H9 (cell line): ENCODE data around the gene PYDC1. TPM values are rescaled to one million over a fixed set of nuclear protein-coding genes. Genes with fewer than 3 reads are reported as not detected.

Experiments used
- DNase-seq: peaks from one replicate; pipeline ENCODE4 v3.0.0-alpha.2; 2017
- H2AFZ ChIP-seq: one replicate; pipeline ENCODE4 v1.6.1; 2013; ENCODE audit warnings: mild to moderate bottlenecking, low read length, control low read depth, moderate library complexity
- H2AK5ac ChIP-seq: 2 replicates; pipeline ENCODE4 v1.6.1; 2013; ENCODE audit warnings: low read length, control low read depth, mixed read lengths; ENCODE audit not compliant: insufficient read length
- H2BK120ac ChIP-seq: one replicate; pipeline ENCODE4 v1.6.1; 2013; ENCODE audit warnings: low read depth, mild to moderate bottlenecking, low read length, control low read depth, inconsistent platforms; ENCODE audit not compliant: poor library complexity, severe bottlenecking
- H2BK12ac ChIP-seq: 2 replicates; pipeline ENCODE4 v1.6.1; 2013; ENCODE audit warnings: low read length, control low read depth, mixed read lengths, low read depth; ENCODE audit not compliant: insufficient read length
- H2BK15ac ChIP-seq: 2 replicates; pipeline ENCODE4 v1.6.1; 2013; ENCODE audit warnings: low read depth, low read length, control low read depth
- H2BK20ac ChIP-seq: one replicate; pipeline ENCODE4 v1.6.1; 2013; ENCODE audit warnings: low read depth, mild to moderate bottlenecking, low read length, control low read depth, inconsistent platforms; ENCODE audit not compliant: poor library complexity, severe bottlenecking
- H2BK5ac ChIP-seq: 2 replicates; pipeline ENCODE4 v1.6.1; 2013; ENCODE audit warnings: low read length, control low read depth, mixed read lengths; ENCODE audit not compliant: insufficient read length
- H3K14ac ChIP-seq: 2 replicates; pipeline ENCODE4 v1.6.1; 2013; ENCODE audit warnings: low read length, control low read depth; ENCODE audit not compliant: insufficient read depth
- H3K18ac ChIP-seq: 2 replicates; pipeline ENCODE4 v1.6.1; 2013; ENCODE audit warnings: low read depth, mild to moderate bottlenecking, mixed read lengths, low read length, control low read depth; ENCODE audit not compliant: insufficient read length
- H3K23ac ChIP-seq: 2 replicates; pipeline ENCODE4 v1.6.1; 2013; ENCODE audit warnings: low read length, control low read depth, mixed read lengths, low read depth; ENCODE audit not compliant: insufficient read length
- H3K23me2 ChIP-seq: 2 replicates; pipeline ENCODE4 v1.6.1; 2013; ENCODE audit warnings: low read depth, mild to moderate bottlenecking, mixed read lengths, low read length, control low read depth; ENCODE audit not compliant: insufficient read length, poor library complexity, severe bottlenecking
- H3K27ac ChIP-seq: 2 replicates; pipeline ENCODE4 v1.5.1; 2013; ENCODE audit warnings: low read length, control low read depth, mixed read lengths, low read depth; ENCODE audit not compliant: insufficient read length
- H3K27me3 ChIP-seq: 2 replicates; pipeline ENCODE4 v1.6.1; 2013; ENCODE audit warnings: low read length, control low read depth, inconsistent platforms; ENCODE audit not compliant: insufficient read depth
- H3K4ac ChIP-seq: 2 replicates; pipeline ENCODE4 v1.6.1; 2013; ENCODE audit warnings: low read depth, mild to moderate bottlenecking, control low read depth, inconsistent platforms, low read length, moderate library complexity
- H3K4me1 ChIP-seq: 2 replicates; pipeline ENCODE4 v1.6.1; 2013; ENCODE audit warnings: low read length, control low read depth, inconsistent platforms; ENCODE audit not compliant: insufficient read depth
- H3K4me2 ChIP-seq: 2 replicates; pipeline ENCODE4 v1.6.1; 2013; ENCODE audit warnings: low read length, control low read depth, mixed read lengths; ENCODE audit not compliant: insufficient read length, insufficient read depth
- H3K56ac ChIP-seq: 2 replicates; pipeline ENCODE4 v1.6.1; 2013; ENCODE audit warnings: low read depth, mild to moderate bottlenecking, mixed read lengths, low read length, control low read depth; ENCODE audit not compliant: insufficient read length
- H3K79me1 ChIP-seq: 2 replicates; pipeline ENCODE4 v1.6.1; 2013; ENCODE audit warnings: low read depth, mild to moderate bottlenecking, moderate library complexity, low read length, control low read depth, inconsistent platforms; ENCODE audit not compliant: insufficient read depth, poor library complexity, severe bottlenecking
- H3K79me2 ChIP-seq: 2 replicates; pipeline ENCODE4 v1.6.1; 2013; ENCODE audit warnings: low read length, control low read depth, inconsistent platforms; ENCODE audit not compliant: insufficient read depth
- H3K9ac ChIP-seq: 2 replicates; pipeline ENCODE4 v1.6.1; 2013; ENCODE audit warnings: low read length, control low read depth, mixed read lengths; ENCODE audit not compliant: insufficient read length; ENCODE audit errors: extremely low read depth
- H3K9me3 ChIP-seq: one replicate; pipeline ENCODE4 v1.6.1; 2013; ENCODE audit warnings: low read depth, low read length, inconsistent platforms; ENCODE audit not compliant: control insufficient read depth
- H3T11ph ChIP-seq: one replicate; pipeline ENCODE4 v1.6.1; 2013; ENCODE audit warnings: mild to moderate bottlenecking, low read length, control low read depth, inconsistent platforms
- H4K20me1 ChIP-seq: one replicate; pipeline ENCODE4 v1.6.1; 2013; ENCODE audit not compliant: control insufficient read depth, insufficient read length, insufficient read depth
- H4K5ac ChIP-seq: 2 replicates; pipeline ENCODE4 v1.6.1; 2013; ENCODE audit warnings: low read depth, mild to moderate bottlenecking, mixed read lengths, low read length, control low read depth; ENCODE audit not compliant: insufficient read length
- H4K8ac ChIP-seq: replicated peaks from 2 replicates; pipeline ENCODE4 v1.6.1; 2013; ENCODE audit warnings: low read length, control low read depth, mixed read lengths, low read depth; ENCODE audit not compliant: insufficient read length
- H4K91ac ChIP-seq: 2 replicates; pipeline ENCODE4 v1.6.1; 2013; ENCODE audit warnings: low read depth, mild to moderate bottlenecking, moderate library complexity, mixed read lengths, low read length, control low read depth; ENCODE audit not compliant: insufficient read length
- H3K27ac Mint-ChIP-seq, 3 experiments: 2 replicates in 2 of 3; 3 replicates in 1 of 3; pipeline ENCODE4 v1.8.0; 2020 to 2021; ENCODE audit warnings: mixed read lengths in 3 of 3, mild to moderate bottlenecking in 1 of 3, moderate library complexity in 1 of 3
- H3K27me3 Mint-ChIP-seq: 2 replicates; pipeline ENCODE4 v1.8.0; 2021; ENCODE audit warnings: low read depth, mild to moderate bottlenecking, moderate library complexity, mixed read lengths
- H3K36me3 Mint-ChIP-seq, 3 experiments: 2 replicates in 2 of 3; 3 replicates in 1 of 3; pipeline ENCODE4 v1.8.0; 2020 to 2021; ENCODE audit warnings: low read depth in 3 of 3, mixed read lengths in 3 of 3; ENCODE audit not compliant: insufficient read depth in 1 of 3
- H3K4me1 Mint-ChIP-seq, 2 experiments: 2 replicates each; pipeline ENCODE4 v1.8.0; 2020; ENCODE audit warnings: mixed read lengths in 2 of 2
- H3K4me3 Mint-ChIP-seq, 2 experiments: 2 replicates in 1 of 2; 3 replicates in 1 of 2; pipeline ENCODE4 v1.8.0; 2020 to 2021; ENCODE audit warnings: mild to moderate bottlenecking in 2 of 2, mixed read lengths in 2 of 2, moderate library complexity in 1 of 2
- H3K9me3 Mint-ChIP-seq, 2 experiments: 2 replicates in 1 of 2; 3 replicates in 1 of 2; pipeline ENCODE4 v1.8.0; 2020; ENCODE audit warnings: mild to moderate bottlenecking in 2 of 2, mixed read lengths in 2 of 2, moderate library complexity in 1 of 2
- WGBS: extraction: QIAGEN DNeasy Blood & Tissue Kit; methylation state at CpG from one replicate; pipeline ENCODE4 v1.1.7; 2013; ENCODE audit warnings: missing lambda C conversion rate, low lambda C conversion rate, mixed read lengths; ENCODE audit not compliant: insufficient read length; ENCODE audit errors: extremely low coverage; 5-methylcytosine and 5-hydroxymethylcytosine counted together
- total RNA-seq: library from RNA; stranded (reverse); gene quantifications from 2 replicates; pipeline ENCODE4 v1.2.1, GENCODE V29; 2021
- TF ChIP-seq, protein P1 (sequence below): fragments of 200-600 bp; sonication (generic); conservative IDR thresholded peaks from 3 replicates; pipeline ENCODE4 v1.8.0; 2021; ENCODE audit warnings: antibody characterized with exemption, mild to moderate bottlenecking

Gene PYDC1
- total RNA-seq, 1 experiment from 2014 or later = 0.70 TPM

DNA sequence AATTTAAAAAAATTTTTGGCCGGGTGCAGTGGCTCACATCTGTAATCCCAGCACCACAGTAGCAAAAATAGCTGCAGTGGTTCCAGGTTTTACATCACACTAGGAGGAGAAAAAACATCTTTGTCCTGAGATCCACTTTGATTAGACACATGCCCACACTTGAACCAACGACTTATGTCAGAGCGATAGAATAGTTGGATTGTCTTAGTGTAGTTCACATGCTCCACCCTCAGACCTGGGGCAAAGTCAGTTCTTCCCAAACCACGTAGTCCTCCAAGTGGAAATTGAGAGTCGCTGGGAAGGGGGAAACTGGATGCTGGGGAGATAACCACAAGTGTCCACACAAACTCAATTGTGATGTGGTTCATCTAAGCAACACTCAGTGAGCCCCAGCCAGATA, 31.4 kb upstream of the PYDC1 start:
- Histone ChIP-seq H3K27me3 (no peaks in the 10 kb centered on the region), H3K4me1 (peaks cover 6% of the 10 kb centered on the region; the same call in 1 of the 2 replicates), H3K27ac (no peak overlapping the region), H3K79me1 (no peaks in the 10 kb centered on the region), H2BK20ac (no peak overlapping the region), H2AFZ (no peak overlapping the region), H3K23ac (no peak overlapping the region), H3T11ph (no peak overlapping the region), H4K20me1 (no peaks in the 10 kb centered on the region), H3K56ac (no peak overlapping the region), H3K4me2 (no peak overlapping the region), H3K18ac (no peak overlapping the region), H2BK120ac (no peak overlapping the region), H4K91ac (no peak overlapping the region), H3K9me3 (no peaks in the 10 kb centered on the region), H2BK15ac (no peak overlapping the region; the same call in 1 of the 2 replicates), H2AK5ac (no peak overlapping the region), H2BK5ac (no peak overlapping the region), H4K8ac (peak overlapping the region; percentile 62), H3K9ac (no peak overlapping the region), H3K14ac (no peak overlapping the region), H4K5ac (no peak overlapping the region), H2BK12ac (peak overlapping the region; percentile 15), H3K79me2 (no peaks in the 10 kb centered on the region), H3K23me2 (peaks cover 2% of the 10 kb centered on the region), H3K4ac (no peak overlapping the region)
- TF ChIP-seq, protein P1, sequence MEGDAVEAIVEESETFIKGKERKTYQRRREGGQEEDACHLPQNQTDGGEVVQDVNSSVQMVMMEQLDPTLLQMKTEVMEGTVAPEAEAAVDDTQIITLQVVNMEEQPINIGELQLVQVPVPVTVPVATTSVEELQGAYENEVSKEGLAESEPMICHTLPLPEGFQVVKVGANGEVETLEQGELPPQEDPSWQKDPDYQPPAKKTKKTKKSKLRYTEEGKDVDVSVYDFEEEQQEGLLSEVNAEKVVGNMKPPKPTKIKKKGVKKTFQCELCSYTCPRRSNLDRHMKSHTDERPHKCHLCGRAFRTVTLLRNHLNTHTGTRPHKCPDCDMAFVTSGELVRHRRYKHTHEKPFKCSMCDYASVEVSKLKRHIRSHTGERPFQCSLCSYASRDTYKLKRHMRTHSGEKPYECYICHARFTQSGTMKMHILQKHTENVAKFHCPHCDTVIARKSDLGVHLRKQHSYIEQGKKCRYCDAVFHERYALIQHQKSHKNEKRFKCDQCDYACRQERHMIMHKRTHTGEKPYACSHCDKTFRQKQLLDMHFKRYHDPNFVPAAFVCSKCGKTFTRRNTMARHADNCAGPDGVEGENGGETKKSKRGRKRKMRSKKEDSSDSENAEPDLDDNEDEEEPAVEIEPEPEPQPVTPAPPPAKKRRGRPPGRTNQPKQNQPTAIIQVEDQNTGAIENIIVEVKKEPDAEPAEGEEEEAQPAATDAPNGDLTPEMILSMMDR = no peak
- no peak overlapping the region for H3K4me3 Mint-ChIP-seq
- H3K4me1 Mint-ChIP-seq = peaks cover 40 to 45% of the 10 kb centered on the region in 2 experiments
- H3K27ac Mint-ChIP-seq = no peak overlapping the region; a peak in 1 of 7 replicates
- no peaks in the 10 kb centered on the region for H3K36me3 Mint-ChIP-seq
- no peaks in the 10 kb centered on the region for H3K27me3 Mint-ChIP-seq
- no CpG with 5 or more reads among the region's 5 CpGs for WGBS
- DNase-seq = no peak
- H3K9me3 Mint-ChIP-seq = no peaks in the 10 kb centered on the region; a peak in 1 of 5 replicates
